ENCODE data around the gene FOXF1. TPM values are rescaled to one million over a fixed set of nuclear protein-coding genes. Genes with fewer than 3 reads are reported as not detected.

FOXF1 gene
- total and polyA plus RNA-seq, 5 donors, result 0.14 to 0.84 (median 0.35) TPM

Other genes starting within 250 kb of the FOXF1 start
- 10 to 100 TPM in 3 of 4 donors, 1 to 10 TPM in 1; 9.0 to 14.7 (median 12.5) TPM for gene MTHFSD, start 44.7 kb downstream of the FOXF1 start, total RNA-seq
- gene MTHFSD, start 44.7 kb downstream of the FOXF1 start, polyA plus RNA-seq, result 8.8 TPM
- gene FOXC2, start 56.3 kb downstream of the FOXF1 start, total RNA-seq, result 1 to 10 TPM; 2.3 to 3.7 (median 2.8) TPM
- 1.1 TPM for gene FOXC2, start 56.3 kb downstream of the FOXF1 start, polyA plus RNA-seq
- gene FOXL1, start 68.0 kb downstream of the FOXF1 start, total RNA-seq, result 1 to 10 TPM; 1.3 to 1.8 (median 1.6) TPM
- 0.75 TPM for gene FOXL1, start 68.0 kb downstream of the FOXF1 start, polyA plus RNA-seq